WTC11 (cell line): ENCODE data around the gene PSMD10. TPM values are rescaled to one million over a fixed set of nuclear protein-coding genes. Genes with fewer than 3 reads are reported as not detected.

Source experiments
- ATAC-seq: fragments of 200-7000 bp; cut with Tn5 transposase; 2 replicates; pipeline ENCODE4 v1.10.0; 2021; ENCODE audit warnings: mild to moderate bottlenecking, moderate library complexity
- CTCF ChIA-PET: fragments of 300-600 bp; sonication (Branson Sonifier 250); formaldehyde crosslinking; loops from one replicate; lab custom pipeline; 2021; ENCODE audit warnings: antibody characterized with exemption; lab: Charles Lee
- POLR2A ChIA-PET: fragments of 350-600 bp; sonication (Branson Sonifier 250); formaldehyde crosslinking; loops from one replicate; lab custom pipeline; 2021; ENCODE audit warnings: antibody characterized with exemption; lab: Charles Lee
- DNase-seq: peaks from one replicate; pipeline ENCODE4 v3.0.0; 2021; ENCODE audit warnings: low spot score
- H3K27ac Mint-ChIP-seq: 2 replicates; pipeline ENCODE4 v1.8.0; 2021; ENCODE audit warnings: mixed read lengths
- H3K27me3 Mint-ChIP-seq: 2 replicates; pipeline ENCODE4 v1.8.0; 2021; ENCODE audit warnings: low read depth, mild to moderate bottlenecking, moderate library complexity, mixed read lengths
- H3K36me3 Mint-ChIP-seq: 2 replicates; pipeline ENCODE4 v1.8.0; 2021; ENCODE audit warnings: mixed read lengths
- H3K4me1 Mint-ChIP-seq: 2 replicates; pipeline ENCODE4 v1.8.0; 2022; ENCODE audit warnings: mixed read lengths
- H3K4me3 Mint-ChIP-seq: 2 replicates; pipeline ENCODE4 v1.8.0; 2021; ENCODE audit warnings: mild to moderate bottlenecking, moderate library complexity, mixed read lengths
- H3K9me3 Mint-ChIP-seq: 2 replicates; pipeline ENCODE4 v1.8.0; 2021; ENCODE audit warnings: mixed read lengths
- ATF3 ChIP-seq: sonication (generic); formaldehyde crosslinking; conservative IDR thresholded peaks from 2 replicates; pipeline ENCODE4 v1.8.1; 2022; ENCODE audit warnings: mild to moderate bottlenecking, missing genetic modification reagents
- CBFB ChIP-seq: sonication (generic); formaldehyde crosslinking; IDR thresholded peaks from 2 replicates; pipeline ENCODE4 v1.8.1; 2022; ENCODE audit warnings: mild to moderate bottlenecking, low read depth, missing genetic modification reagents
- CDX4 ChIP-seq: fragments of 250-450 bp; sonication (Bioruptor Pico); IDR thresholded peaks from 2 replicates; pipeline ENCODE4 v1.9.0; 2021; ENCODE audit warnings: moderate library complexity, mild to moderate bottlenecking, inconsistent platforms, borderline replicate concordance
- E2F4 ChIP-seq: sonication (generic); formaldehyde crosslinking; IDR thresholded peaks from 2 replicates; pipeline ENCODE4 v1.8.1; 2022; ENCODE audit warnings: low read depth, mild to moderate bottlenecking, moderate library complexity, missing genetic modification reagents, borderline replicate concordance
- E2F5 ChIP-seq: sonication (generic); formaldehyde crosslinking; IDR thresholded peaks from 2 replicates; pipeline ENCODE4 v1.8.1; 2022; ENCODE audit warnings: mild to moderate bottlenecking, moderate library complexity, missing genetic modification reagents
- ELF4 ChIP-seq: sonication (generic); formaldehyde crosslinking; IDR thresholded peaks from 2 replicates; pipeline ENCODE4 v1.8.1; 2022; ENCODE audit warnings: low read depth, mild to moderate bottlenecking, moderate library complexity, missing genetic modification reagents
- ETV6 ChIP-seq: sonication (generic); formaldehyde crosslinking; IDR thresholded peaks from 2 replicates; pipeline ENCODE4 v1.8.1; 2022; ENCODE audit warnings: mild to moderate bottlenecking, missing genetic modification reagents
- FOXJ3 ChIP-seq: sonication (generic); formaldehyde crosslinking; IDR thresholded peaks from 2 replicates; pipeline ENCODE4 v1.9.0; 2021; ENCODE audit warnings: missing genetic modification reagents, mild to moderate bottlenecking, borderline replicate concordance
- GRHL2 ChIP-seq: fragments of 250-450 bp; sonication (Bioruptor Pico); IDR thresholded peaks from 2 replicates; pipeline ENCODE4 v1.8.0; 2022; ENCODE audit warnings: mild to moderate bottlenecking, moderate library complexity; ENCODE audit not compliant: insufficient replicate concordance, severe bottlenecking
- KAT7 ChIP-seq: sonication (generic); formaldehyde crosslinking; IDR thresholded peaks from 2 replicates; pipeline ENCODE4 v1.8.1; 2023; ENCODE audit warnings: missing genetic modification reagents, mild to moderate bottlenecking, borderline replicate concordance
- MXD4 ChIP-seq: fragments of 250-450 bp; sonication (Bioruptor Pico); IDR thresholded peaks from 2 replicates; pipeline ENCODE4 v1.8.0; 2021; ENCODE audit warnings: mild to moderate bottlenecking, moderate library complexity, borderline replicate concordance
- MYBL2 ChIP-seq: sonication (generic); formaldehyde crosslinking; IDR thresholded peaks from 2 replicates; pipeline ENCODE4 v1.8.1; 2023; ENCODE audit warnings: mild to moderate bottlenecking, moderate library complexity, missing genetic modification reagents
- NFE2L1 ChIP-seq: sonication (generic); formaldehyde crosslinking; IDR thresholded peaks from 2 replicates; pipeline ENCODE4 v1.8.1; 2023; ENCODE audit warnings: missing genetic modification reagents
- NR1H2 ChIP-seq: sonication (generic); formaldehyde crosslinking; IDR thresholded peaks from 2 replicates; pipeline ENCODE4 v1.9.0; 2021; ENCODE audit warnings: mild to moderate bottlenecking, moderate library complexity, missing genetic modification reagents
- NR2C2 ChIP-seq: sonication (generic); formaldehyde crosslinking; IDR thresholded peaks from 2 replicates; pipeline ENCODE4 v1.8.0; 2022; ENCODE audit warnings: mild to moderate bottlenecking, missing genetic modification reagents
- RELA ChIP-seq: sonication (generic); formaldehyde crosslinking; IDR thresholded peaks from 2 replicates; pipeline ENCODE4 v1.8.1; 2022; ENCODE audit warnings: missing genetic modification reagents, mild to moderate bottlenecking, borderline replicate concordance
- STAT6 ChIP-seq: sonication (generic); formaldehyde crosslinking; conservative IDR thresholded peaks from 2 replicates; pipeline ENCODE4 v1.8.1; 2023; ENCODE audit warnings: mild to moderate bottlenecking, low read depth, missing genetic modification reagents, moderate library complexity
- TEAD4 ChIP-seq: sonication (generic); formaldehyde crosslinking; IDR thresholded peaks from 2 replicates; pipeline ENCODE4 v1.8.0; 2022; ENCODE audit warnings: mild to moderate bottlenecking, missing genetic modification reagents
- ZNF138 ChIP-seq: sonication (generic); formaldehyde crosslinking; conservative IDR thresholded peaks from 2 replicates; pipeline ENCODE4 v1.8.1; 2022; ENCODE audit warnings: mild to moderate bottlenecking, moderate library complexity, missing genetic modification reagents
- ZNF532 ChIP-seq: fragments of 250-450 bp; sonication (Bioruptor Pico); IDR thresholded peaks from 2 replicates; pipeline ENCODE4 v1.9.0; 2021; ENCODE audit warnings: mild to moderate bottlenecking, borderline replicate concordance
- total RNA-seq: library from RNA; stranded (reverse); gene quantifications from 3 replicates; pipeline ENCODE4 v1.2.3, GENCODE V29; 2021

Gene PSMD10
- total RNA-seq, 1 experiment from 2014 or later: 56.4 TPM

GRCh38 chrX:108072746-108073145, 18.6 kb downstream of the PSMD10 start (continued):
- TF ChIP-seq KAT7 (CRISPR knock-in tag) (no peak), NFE2L1 (CRISPR knock-in tag) (no peak)
- TF ChIP-seq, all 79 proteins: peak for 0

GRCh38 chrX:108071578-108071977, 19.8 kb downstream of the PSMD10 start:
- no peak for TF ChIP-seq ATF3
- TF ChIP-seq FOXJ3: no peak
- TF ChIP-seq ETV6 (CRISPR knock-in tag): no peak
- no peak for TF ChIP-seq GRHL2 (CRISPR knock-in tag)
- no peak for TF ChIP-seq MYBL2 (CRISPR knock-in tag)
- no peak for TF ChIP-seq ZNF138 (CRISPR knock-in tag)
- no peak for TF ChIP-seq RELA (CRISPR knock-in tag)
- no peak for TF ChIP-seq CBFB (CRISPR knock-in tag)
- TF ChIP-seq E2F4 (CRISPR knock-in tag): no peak
- TF ChIP-seq ZNF532 (CRISPR knock-in tag): no peak
- no peak for TF ChIP-seq ELF4 (CRISPR knock-in tag)
- no peak for TF ChIP-seq E2F5
- TF ChIP-seq NR1H2 (CRISPR knock-in tag): no peak
- no peak for TF ChIP-seq MXD4
- no peak for TF ChIP-seq TEAD4 (CRISPR knock-in tag)
- Mint-ChIP-seq H3K27me3 (no peaks in the 10 kb centered on the region), H3K4me3 (no peak overlapping the region), H3K4me1 (peaks cover 4% of the 10 kb centered on the region), H3K27ac (no peak overlapping the region), H3K36me3 (no peaks in the 10 kb centered on the region), H3K9me3 (no peaks in the 10 kb centered on the region)
- ATAC-seq (no peak), DNase-seq (no peak)
- CTCF ChIA-PET: interaction anchor here (0.7 kb wide), 1 partner anchor 101 kb away, joined by 4 read pairs; no protein-coding TSS in a partner anchor
- POLR2A ChIA-PET: no interaction called here

- H3K27me3 Mint-ChIP-seq: no peaks in the 10 kb centered on the region
- peaks cover 9% of the 10 kb centered on the region for H3K4me1 Mint-ChIP-seq
- ATAC-seq: no peak
- POLR2A ChIA-PET: no interaction called here
- H3K9me3 Mint-ChIP-seq: no peaks in the 10 kb centered on the region
- CTCF ChIA-PET: interaction anchor here (0.7 kb wide), 1 partner anchor 101 kb away, joined by 4 read pairs; no protein-coding TSS in a partner anchor
- no peak for DNase-seq
- H3K27ac Mint-ChIP-seq: no peak overlapping the region
- no peaks in the 10 kb centered on the region for H3K36me3 Mint-ChIP-seq
- H3K4me3 Mint-ChIP-seq: no peak overlapping the region
- TF ChIP-seq GRHL2 (CRISPR knock-in tag): no peak
- no peak for TF ChIP-seq CDX4 (CRISPR knock-in tag)
- TF ChIP-seq STAT6: no peak
- TF ChIP-seq NR2C2: no peak
Measured at GRCh38 chrX:108070891-108071290, 20.5 kb downstream of the PSMD10 start.
